Erythroblast (primary cell): ENCODE data around the gene HDAC10.

Experiments used
- GATA1 ChIP-seq: IDR thresholded peaks from 2 replicates; pipeline ENCODE4 v1.6.1; 2011; ENCODE audit warnings: low read depth, mild to moderate bottlenecking, control low read depth, low read length, moderate library complexity
- POLR2A ChIP-seq: IDR thresholded peaks from 2 replicates; pipeline ENCODE4 v1.6.1; 2011; ENCODE audit warnings: mild to moderate bottlenecking, low read length

GRCh38 chr22:50252082-50253045 is 1.3 kb upstream of the HDAC10 start:
- TF ChIP-seq POLR2A (no peak), GATA1 (no peak)
